ENCODE results near the gene ESRRB.

GRCh38 chr14:76502638-76503037 lies 126.7 kb downstream of the ESRRB start:
- TF ChIP-seq CTCF (IDR thresholded peaks at IDR 0.05) (no peak), POLR2A (IDR thresholded peaks at IDR 0.05) (no peak), POLR2AphosphoS5 (IDR thresholded peaks at IDR 0.05) (no peak), EP300 (IDR thresholded peaks at IDR 0.05) (no peak)
